Endothelial cell of umbilical vein (primary cell): ENCODE data around the gene DNAJC3. TPM values are rescaled to one million over a fixed set of nuclear protein-coding genes. Genes with fewer than 3 reads are reported as not detected.

ENCODE experiments used
- BruUV-seq: library from RNA; stranded (reverse); fragments of 400-500 nt; replicated peaks from 2 replicates; lab custom pipeline; 2021; lab: Mats Ljungman, UMichigan
- CTCF ChIA-PET: fragments of 300-600, 350-600 bp; sonication (Branson Sonifier 250); formaldehyde crosslinking; loops from one replicate; lab custom pipeline; 2021; ENCODE audit warnings: antibody characterized with exemption, inconsistent platforms; lab: Charles Lee
- POLR2A ChIA-PET: fragments of 300-600, 350-600 bp; sonication (Branson Sonifier 250); formaldehyde crosslinking; loops from one replicate; lab custom pipeline; 2021; ENCODE audit warnings: antibody characterized with exemption, inconsistent platforms; lab: Charles Lee
- DNase-seq: peaks from one replicate; pipeline ENCODE4 v3.0.0-alpha.2; 2011; ENCODE audit warnings: low read depth, low spot score
- FAIRE-seq: peaks from 2 replicates; lab custom pipeline; 2011; peaks lifted over from hg19 to GRCh38; lab: Jason Lieb, UNC
- H2AFZ ChIP-seq: 2 replicates; pipeline ENCODE4 v1.6.0; 2012; ENCODE audit warnings: low read depth, low read length, control low read depth, inconsistent platforms
- H3K27ac ChIP-seq: 2 replicates; pipeline ENCODE4 v1.5.1; 2011; ENCODE audit warnings: low read depth, mild to moderate bottlenecking, control low read depth, low read length, moderate library complexity; ENCODE audit not compliant: insufficient read depth
- H3K27me3 ChIP-seq, 2 experiments: 2 replicates each; pipeline versions ENCODE4 v1.6.0 to v1.6.1; 2011; ENCODE audit warnings: low read length in 2 of 2, mixed read lengths in 1 of 2; ENCODE audit not compliant: control insufficient read depth in 2 of 2, insufficient read depth in 2 of 2
- H3K36me3 ChIP-seq, 2 experiments: 2 replicates in 1 of 2; 3 replicates in 1 of 2; pipeline ENCODE4 v1.5.1; 2011; ENCODE audit warnings: low read length in 2 of 2, mild to moderate bottlenecking in 1 of 2, moderate library complexity in 1 of 2; ENCODE audit not compliant: control insufficient read depth in 2 of 2, insufficient read depth in 2 of 2; ENCODE audit errors: extremely low read depth in 1 of 2
- H3K4me1 ChIP-seq: 3 replicates; pipeline ENCODE4 v1.5.1; 2011; ENCODE audit warnings: mild to moderate bottlenecking, low read length; ENCODE audit not compliant: control insufficient read depth, insufficient read depth; ENCODE audit errors: extremely low read depth
- H3K4me2 ChIP-seq: 2 replicates; pipeline ENCODE4 v1.6.1; 2011; ENCODE audit warnings: low read length, control low read depth, mixed read lengths; ENCODE audit not compliant: insufficient read depth
- H3K4me3 ChIP-seq, 3 experiments: fragments of 200-600 bp in 1 of 3; sonication (generic), shearing (Covaris generic) in 1 of 3; replicated peaks in 1 of 3; 2 replicates each; pipeline ENCODE4 v1.5.1; 2011 to 2016; ENCODE audit warnings: control low read depth in 3 of 3, low read length in 3 of 3, mild to moderate bottlenecking in 2 of 3, inconsistent platforms in 1 of 3, low read depth in 1 of 3, moderate library complexity in 1 of 3; ENCODE audit not compliant: insufficient read depth in 1 of 3
- H3K79me2 ChIP-seq: 2 replicates; pipeline ENCODE4 v1.6.0; 2012; ENCODE audit warnings: low read length, inconsistent platforms; ENCODE audit not compliant: control insufficient read depth, insufficient read depth
- H3K9ac ChIP-seq: replicated peaks from 2 replicates; pipeline ENCODE3; 2011; ENCODE audit warnings: low read length, control low read depth; ENCODE audit not compliant: insufficient read depth; ENCODE audit errors: extremely low read depth
- H3K9me1 ChIP-seq: replicated peaks from 3 replicates; pipeline ENCODE4 v1.6.0; 2011; ENCODE audit warnings: mild to moderate bottlenecking, low read length; ENCODE audit not compliant: control insufficient read depth, insufficient read depth; ENCODE audit errors: extremely low read depth
- H3K9me3 ChIP-seq: replicated peaks from 2 replicates; pipeline ENCODE4 v1.5.1; 2012; ENCODE audit warnings: low read length, inconsistent platforms; ENCODE audit not compliant: control insufficient read depth, insufficient read depth
- H4K20me1 ChIP-seq: replicated peaks from 2 replicates; pipeline ENCODE3; 2011; ENCODE audit warnings: mild to moderate bottlenecking, low read length; ENCODE audit not compliant: control insufficient read depth, insufficient read depth; ENCODE audit errors: extremely low read depth
- EZH2 ChIP-seq: IDR thresholded peaks from 2 replicates; pipeline ENCODE4 v1.6.1; 2012; ENCODE audit warnings: borderline replicate concordance, low read depth, mild to moderate bottlenecking, moderate library complexity, low read length, inconsistent platforms; ENCODE audit not compliant: severe bottlenecking
- FOS ChIP-seq: IDR thresholded peaks from 2 replicates; pipeline ENCODE4 v1.6.1; 2011; ENCODE audit warnings: mild to moderate bottlenecking, low read length, moderate library complexity, borderline replicate concordance; ENCODE audit not compliant: insufficient read depth
- GATA2 ChIP-seq: IDR thresholded peaks from 2 replicates; pipeline ENCODE4 v1.7.0; 2011; ENCODE audit warnings: low read depth, mild to moderate bottlenecking, moderate library complexity, mixed read lengths, low read length; ENCODE audit not compliant: insufficient read length, insufficient read depth
- JUN ChIP-seq: IDR thresholded peaks from 2 replicates; pipeline ENCODE4 v1.6.1; 2011; ENCODE audit warnings: borderline replicate concordance, low read depth; ENCODE audit not compliant: insufficient read length, insufficient read depth
- MYC ChIP-seq: IDR thresholded peaks from one replicate; pipeline ENCODE4 v1.6.1; 2011; ENCODE audit warnings: mild to moderate bottlenecking, low read depth, low read length
- POLR2A ChIP-seq: IDR thresholded peaks from 2 replicates; pipeline ENCODE4 v1.6.1; 2012; ENCODE audit warnings: low read depth, mild to moderate bottlenecking, control low read depth, low read length
- POLR2AphosphoS5 ChIP-seq: IDR thresholded peaks from 2 replicates; pipeline ENCODE4 v1.6.1; 2012; ENCODE audit warnings: low read depth, mild to moderate bottlenecking, control low read depth, low read length, moderate library complexity; ENCODE audit not compliant: insufficient read depth
- dilution Hi-C: fragments of 300-500 bp; cut with MboI; formaldehyde crosslinking; loops from one replicate; pipeline ENCODE4 v1.15.0; 2019; ENCODE audit warnings: low sequenced_read_pairs; ENCODE audit not compliant: extremely low pct_ligation_motif_present
- intact Hi-C: fragments of 100-400 bp; cut with micrococcal nuclease; formaldehyde crosslinking; loops from one replicate; pipeline ENCODE4 v1.10.0; 2022
- polyA plus RNA-seq, 4 experiments: library from polyadenylated mRNA; depleted of rRNA in 3 of 4; stranded (reverse) in 3 of 4; unstranded in 1 of 4; fragments of >200 nt; gene quantifications; 2 replicates each; pipeline versions ENCODE4 v1.2.1 to v1.2.3, GENCODE V29; 2011 to 2012; ENCODE audit warnings: missing spikeins in 1 of 4
- total RNA-seq: library from RNA; stranded (reverse); gene quantifications from 2 replicates; pipeline ENCODE4 v1.2.3, GENCODE V29; 2021
- TF ChIP-seq, protein P1 (sequence below): IDR thresholded peaks from 2 replicates; pipeline ENCODE4 v1.6.1; 2011; ENCODE audit not compliant: insufficient read depth, insufficient read length
- TF ChIP-seq, protein P2 (sequence below), 2 donors: IDR thresholded peaks; 1 replicate in 1 of 2; 2 replicates in 1 of 2; pipeline ENCODE4 v1.5.1; 2011; ENCODE audit warnings: low read length in 2 of 2, mild to moderate bottlenecking in 2 of 2, moderate library complexity in 2 of 2, control low read depth in 1 of 2, inconsistent platforms in 1 of 2, low read depth in 1 of 2; ENCODE audit not compliant: insufficient read depth in 1 of 2; ENCODE audit errors: extremely low read depth in 1 of 2

Gene DNAJC3
- total and polyA plus RNA-seq, 2 donors (not counting 3 experiments of a cell fraction or from before 2014, with no cell fraction given) = 17.0 to 51.2 TPM

- peaks cover 38% of the 10 kb centered on the region for H3K79me2 ChIP-seq
- H3K9me1 ChIP-seq = no peaks in the 10 kb centered on the region
- FAIRE-seq (no peak), DNase-seq (no peak)
- intact Hi-C loops = no loop called here
- no peak overlapping the region for H3K4me2 ChIP-seq
- H3K36me3 ChIP-seq = no peaks in the 10 kb centered on the region
- no peaks in the 10 kb centered on the region for H3K9me3 ChIP-seq
- ChIA-PET CTCF (interaction anchor here (0.9 to 1.4 kb wide), 2 partner anchors 12 to 36 kb away, joined by 3 read pairs; no protein-coding TSS in a partner anchor), POLR2A (no interaction called here)
- no peak overlapping the region for H3K4me3 ChIP-seq
- no peak overlapping the region for H3K27ac ChIP-seq
- no TSS peak for BruUV-seq
- no peaks in the 10 kb centered on the region for H3K27me3 ChIP-seq
- dilution Hi-C loops = no loop called here
- no peak overlapping the region for H2AFZ ChIP-seq
- H3K9ac ChIP-seq = no peak overlapping the region
- H3K4me1 ChIP-seq = no peaks in the 10 kb centered on the region
- TF ChIP-seq FOS = no peak
- no peak for TF ChIP-seq MYC
- TF ChIP-seq JUN = no peak
- TF ChIP-seq GATA2 = no peak
- no peak for TF ChIP-seq POLR2A
- TF ChIP-seq, protein P1, sequence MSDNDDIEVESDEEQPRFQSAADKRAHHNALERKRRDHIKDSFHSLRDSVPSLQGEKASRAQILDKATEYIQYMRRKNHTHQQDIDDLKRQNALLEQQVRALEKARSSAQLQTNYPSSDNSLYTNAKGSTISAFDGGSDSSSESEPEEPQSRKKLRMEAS = no peak
- TF ChIP-seq POLR2AphosphoS5 = no peak
- TF ChIP-seq, protein P2, sequence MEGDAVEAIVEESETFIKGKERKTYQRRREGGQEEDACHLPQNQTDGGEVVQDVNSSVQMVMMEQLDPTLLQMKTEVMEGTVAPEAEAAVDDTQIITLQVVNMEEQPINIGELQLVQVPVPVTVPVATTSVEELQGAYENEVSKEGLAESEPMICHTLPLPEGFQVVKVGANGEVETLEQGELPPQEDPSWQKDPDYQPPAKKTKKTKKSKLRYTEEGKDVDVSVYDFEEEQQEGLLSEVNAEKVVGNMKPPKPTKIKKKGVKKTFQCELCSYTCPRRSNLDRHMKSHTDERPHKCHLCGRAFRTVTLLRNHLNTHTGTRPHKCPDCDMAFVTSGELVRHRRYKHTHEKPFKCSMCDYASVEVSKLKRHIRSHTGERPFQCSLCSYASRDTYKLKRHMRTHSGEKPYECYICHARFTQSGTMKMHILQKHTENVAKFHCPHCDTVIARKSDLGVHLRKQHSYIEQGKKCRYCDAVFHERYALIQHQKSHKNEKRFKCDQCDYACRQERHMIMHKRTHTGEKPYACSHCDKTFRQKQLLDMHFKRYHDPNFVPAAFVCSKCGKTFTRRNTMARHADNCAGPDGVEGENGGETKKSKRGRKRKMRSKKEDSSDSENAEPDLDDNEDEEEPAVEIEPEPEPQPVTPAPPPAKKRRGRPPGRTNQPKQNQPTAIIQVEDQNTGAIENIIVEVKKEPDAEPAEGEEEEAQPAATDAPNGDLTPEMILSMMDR (IDR thresholded peaks at IDR 0.05; ENCODE audit: extremely low read depth in 1 of 2, insufficient read depth in 1 of 2, low read depth in 1 of 2, low read length in 2 of 2) = no peak
- TF ChIP-seq EZH2 = no peak
- peaks cover 13% of the 10 kb centered on the region for H4K20me1 ChIP-seq
Observed at GRCh38 chr13:95697052-95697680, 20.2 kb downstream of the DNAJC3 start.
